Colonic mucosa (tissue), 4 donors: ENCODE data around the gene E2F7. TPM values are rescaled to one million over a fixed set of nuclear protein-coding genes. Genes with fewer than 3 reads are reported as not detected.

Experiments
- DNase-seq: peaks from one replicate; pipeline ENCODE4 v3.0.0-alpha.2; 2020
- H3K27ac ChIP-seq: fragments of 200-600 bp; one replicate; pipeline ENCODE4 v1.8.0; 2021
- H3K27me3 ChIP-seq: fragments of 200-600 bp; one replicate; pipeline ENCODE4 v1.8.0; 2021
- H3K36me3 ChIP-seq: fragments of 200-600 bp; one replicate; pipeline ENCODE4 v1.8.0; 2021
- H3K4me1 ChIP-seq: fragments of 200-600 bp; one replicate; pipeline ENCODE4 v1.8.0; 2021; ENCODE audit warnings: mild to moderate bottlenecking
- H3K4me3 ChIP-seq: fragments of 200-600 bp; one replicate; pipeline ENCODE4 v1.8.0; 2021
- H3K9ac ChIP-seq, 2 donors: one replicate each; pipeline ENCODE4 v1.7.0; 2013; ENCODE audit warnings: control low read depth in 2 of 2, low read depth in 2 of 2, low read length in 2 of 2
- H3K9me3 ChIP-seq: fragments of 200-600 bp; one replicate; pipeline ENCODE4 v1.8.0; 2021
- intact Hi-C: fragments of 100-400 bp; cut with DNase I; formaldehyde crosslinking; loops from one replicate; pipeline ENCODE4 v1.14.1; 2022
- total RNA-seq, 2 donors: library from RNA; stranded (reverse); fragmentation: NEBNext Ultra II Directional in 1 of 2; extraction: Animal tissue kit (Norgen Biotek cat#: 25700) in 1 of 2; gene quantifications; one replicate each; pipeline ENCODE4 v1.2.1, GENCODE V29; 2021
- TF ChIP-seq, protein P1 (sequence below): fragments of 200-600 bp; IDR thresholded peaks from one replicate; pipeline ENCODE4 v1.8.0; 2022; ENCODE audit warnings: antibody characterized with exemption, mild to moderate bottlenecking
- donor health status: healthy.
- donor health status: DM: no; HTN: no; CAD: no.
- donor health status: DM: no; HTN: no; CAD: no.

Gene E2F7
- total RNA-seq, 2 donors from 2014 or later: 2.4 to 9.1 TPM

DNA sequence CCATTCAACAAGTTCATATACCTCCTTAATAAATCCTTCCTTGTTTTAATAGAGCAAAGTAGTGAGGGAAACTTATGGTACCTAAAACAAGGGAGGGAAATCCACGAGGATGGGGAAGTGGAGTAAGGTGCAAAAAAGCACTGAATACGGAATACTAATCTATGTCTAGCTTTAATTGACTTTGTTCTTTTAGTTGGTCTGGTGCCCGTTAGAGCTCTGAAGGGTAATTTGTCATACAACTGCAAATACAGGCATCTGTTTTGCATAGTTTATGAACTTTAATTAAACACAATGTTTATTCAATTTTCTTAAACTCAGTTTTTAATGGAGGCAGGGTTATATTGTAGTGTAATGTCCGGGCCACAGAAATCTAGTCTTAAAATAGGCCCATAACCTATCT lies 67.0 kb downstream of the E2F7 start:
- no peak for DNase-seq
- Histone ChIP-seq H3K27me3 (no peaks in the 10 kb centered on the region), H3K9ac (no peak overlapping the region), H3K4me3 (no peak overlapping the region), H3K36me3 (no peaks in the 10 kb centered on the region), H3K4me1 (no peaks in the 10 kb centered on the region), H3K9me3 (no peaks in the 10 kb centered on the region), H3K27ac (no peak overlapping the region)
- TF ChIP-seq, protein P1, sequence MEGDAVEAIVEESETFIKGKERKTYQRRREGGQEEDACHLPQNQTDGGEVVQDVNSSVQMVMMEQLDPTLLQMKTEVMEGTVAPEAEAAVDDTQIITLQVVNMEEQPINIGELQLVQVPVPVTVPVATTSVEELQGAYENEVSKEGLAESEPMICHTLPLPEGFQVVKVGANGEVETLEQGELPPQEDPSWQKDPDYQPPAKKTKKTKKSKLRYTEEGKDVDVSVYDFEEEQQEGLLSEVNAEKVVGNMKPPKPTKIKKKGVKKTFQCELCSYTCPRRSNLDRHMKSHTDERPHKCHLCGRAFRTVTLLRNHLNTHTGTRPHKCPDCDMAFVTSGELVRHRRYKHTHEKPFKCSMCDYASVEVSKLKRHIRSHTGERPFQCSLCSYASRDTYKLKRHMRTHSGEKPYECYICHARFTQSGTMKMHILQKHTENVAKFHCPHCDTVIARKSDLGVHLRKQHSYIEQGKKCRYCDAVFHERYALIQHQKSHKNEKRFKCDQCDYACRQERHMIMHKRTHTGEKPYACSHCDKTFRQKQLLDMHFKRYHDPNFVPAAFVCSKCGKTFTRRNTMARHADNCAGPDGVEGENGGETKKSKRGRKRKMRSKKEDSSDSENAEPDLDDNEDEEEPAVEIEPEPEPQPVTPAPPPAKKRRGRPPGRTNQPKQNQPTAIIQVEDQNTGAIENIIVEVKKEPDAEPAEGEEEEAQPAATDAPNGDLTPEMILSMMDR: no peak
- intact Hi-C loops: no loop called here

DNA sequence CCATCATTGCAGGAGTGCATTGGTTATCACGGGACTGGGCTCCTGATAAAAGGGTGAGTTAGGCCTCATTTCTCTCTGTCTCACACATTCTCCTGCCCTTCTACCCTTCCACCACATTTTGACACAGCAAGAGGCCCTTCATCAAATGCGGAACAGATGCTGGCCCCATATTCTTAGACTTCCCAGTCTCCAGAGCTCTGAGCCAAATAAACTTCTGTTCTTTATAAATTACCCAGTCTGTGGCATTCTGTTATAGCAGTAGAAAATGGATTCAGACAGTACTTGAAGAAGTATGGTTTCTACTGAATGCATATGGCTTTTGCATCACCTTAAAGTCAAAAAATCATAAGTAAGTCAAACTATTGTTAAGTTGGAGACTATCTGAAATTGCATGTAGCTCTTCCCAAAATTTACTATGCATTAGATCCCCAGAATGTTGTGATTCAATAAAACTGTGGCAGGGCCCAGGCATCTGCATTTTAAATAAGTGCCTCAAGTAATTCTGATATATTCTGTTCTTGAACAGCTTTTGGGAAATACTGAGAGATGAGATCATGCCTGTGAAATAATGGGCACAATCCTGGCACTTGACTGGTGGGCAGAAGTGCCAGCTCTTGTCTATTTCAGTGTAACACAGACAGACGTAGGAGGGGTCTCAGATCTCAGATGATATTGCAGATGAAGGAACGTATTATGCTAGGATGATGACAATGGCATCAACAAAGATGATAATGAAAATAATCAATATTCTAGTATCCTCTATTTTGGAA lies 68.2 kb downstream of the E2F7 start:
- no peaks in the 10 kb centered on the region for H3K36me3 ChIP-seq
- DNase-seq: no peak
- no peaks in the 10 kb centered on the region for H3K4me1 ChIP-seq
- no peaks in the 10 kb centered on the region for H3K9me3 ChIP-seq
- TF ChIP-seq, protein P1: no peak
- H3K27ac ChIP-seq: no peak overlapping the region
- intact Hi-C loops: no loop called here
- no peak overlapping the region for H3K4me3 ChIP-seq
- no peaks in the 10 kb centered on the region for H3K27me3 ChIP-seq
- H3K9ac ChIP-seq: no peak overlapping the region

DNA sequence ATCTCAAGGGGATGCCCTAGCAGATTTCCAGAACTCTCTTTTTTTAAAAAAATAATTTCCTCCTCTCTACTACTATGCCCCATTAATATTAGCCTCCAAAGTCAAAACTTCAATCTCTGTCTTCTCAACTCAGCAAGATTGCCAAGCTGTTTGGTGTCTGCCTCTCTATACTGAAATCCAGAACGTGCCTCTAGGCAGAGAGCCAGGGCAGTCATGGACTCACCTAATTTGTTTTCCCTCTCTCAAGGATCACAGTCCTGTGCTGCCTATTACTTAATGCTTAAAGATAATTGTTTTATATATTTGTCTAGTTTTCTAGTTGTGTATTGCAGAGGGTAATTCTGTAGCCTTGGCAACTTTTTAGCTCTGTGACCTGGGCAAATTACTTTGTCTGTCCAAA lies 74.7 kb downstream of the E2F7 start:
- DNase-seq: no peak
- intact Hi-C loops: no loop called here
- TF ChIP-seq, protein P1: no peak
- no peaks in the 10 kb centered on the region for H3K9me3 ChIP-seq
- H3K27me3 ChIP-seq: no peaks in the 10 kb centered on the region
- no peak overlapping the region for H3K9ac ChIP-seq
- H3K36me3 ChIP-seq: no peaks in the 10 kb centered on the region
- H3K4me3 ChIP-seq: no peak overlapping the region
- no peak overlapping the region for H3K27ac ChIP-seq
- no peaks in the 10 kb centered on the region for H3K4me1 ChIP-seq

DNA sequence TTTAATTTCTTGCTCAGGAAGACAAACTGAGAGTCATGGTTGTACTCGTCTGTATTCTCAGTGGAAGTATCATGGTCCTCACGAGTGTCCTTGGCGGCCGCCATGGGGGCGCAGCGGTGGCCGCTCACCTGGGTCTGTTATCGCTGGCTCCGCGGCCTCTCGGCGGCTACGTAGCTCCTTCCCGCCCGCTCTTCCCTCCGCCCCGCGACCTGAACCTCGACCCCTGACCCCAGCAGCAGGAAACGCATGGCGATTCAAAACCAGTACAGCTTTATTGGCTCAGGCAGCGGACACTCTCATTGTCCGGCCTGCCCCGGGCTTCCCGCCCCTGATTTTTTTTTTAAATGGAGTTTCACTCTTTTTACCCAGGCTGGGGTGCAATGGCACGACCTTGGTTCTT lies 80.8 kb downstream of the E2F7 start:
- DNase-seq: no peak
- H3K27me3 ChIP-seq: no peaks in the 10 kb centered on the region
- no peak overlapping the region for H3K27ac ChIP-seq
- TF ChIP-seq, protein P1: no peak
- intact Hi-C loops: no loop called here
- H3K36me3 ChIP-seq: no peaks in the 10 kb centered on the region
- H3K9me3 ChIP-seq: no peaks in the 10 kb centered on the region
- H3K4me1 ChIP-seq: no peaks in the 10 kb centered on the region
- H3K4me3 ChIP-seq: no peak overlapping the region
- no peak overlapping the region for H3K9ac ChIP-seq

DNA sequence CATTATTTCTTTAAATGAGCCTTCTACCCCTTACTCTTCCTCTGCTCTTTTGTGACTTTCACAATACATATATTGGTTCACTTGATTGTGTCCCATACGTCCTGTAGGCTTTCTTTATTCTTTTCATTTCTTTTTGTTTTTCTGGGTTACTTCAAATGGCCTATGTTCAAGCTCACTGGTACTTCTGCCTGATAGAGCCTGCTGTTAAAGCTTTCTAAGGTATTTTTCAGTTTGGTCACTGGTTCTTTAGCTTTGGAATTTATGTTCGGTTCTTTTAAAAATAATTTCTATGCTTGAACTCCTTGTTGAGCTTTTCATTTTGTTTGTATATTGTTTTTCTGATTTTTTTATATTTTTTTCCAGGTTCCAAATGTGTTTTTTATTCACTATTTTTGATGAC lies 81.9 kb downstream of the E2F7 start:
- no peak overlapping the region for H3K4me3 ChIP-seq
- H3K27me3 ChIP-seq: no peaks in the 10 kb centered on the region
- no peaks in the 10 kb centered on the region for H3K9me3 ChIP-seq
- TF ChIP-seq, protein P1: no peak
- intact Hi-C loops: no loop called here
- H3K9ac ChIP-seq: no peak overlapping the region
- no peaks in the 10 kb centered on the region for H3K36me3 ChIP-seq
- H3K27ac ChIP-seq: no peak overlapping the region
- DNase-seq: no peak
- H3K4me1 ChIP-seq: no peaks in the 10 kb centered on the region
